OCI-LY7 (cell line): ENCODE results near the gene NAV1. TPM values are rescaled to one million over a fixed set of nuclear protein-coding genes. Genes with fewer than 3 reads are reported as not detected.

Experiments
- BruUV-seq: library from RNA; stranded (reverse); fragments of 400-500 nt; replicated peaks from 2 replicates; lab custom pipeline; 2021; lab: Mats Ljungman, UMichigan
- CTCF ChIA-PET: fragments of 300-600 bp; sonication (Branson Sonifier 250); formaldehyde crosslinking; loops from one replicate; lab custom pipeline; 2022; ENCODE audit warnings: antibody characterized with exemption; ENCODE audit not compliant: unreplicated experiment; lab: Charles Lee
- POLR2A ChIA-PET: fragments of 300-600 bp; sonication (Branson Sonifier 250); formaldehyde crosslinking; loops from one replicate; lab custom pipeline; 2022; ENCODE audit warnings: antibody characterized with exemption; lab: Charles Lee
- DNase-seq: peaks from one replicate; pipeline ENCODE4 v3.0.0-alpha.2; 2015; ENCODE audit warnings: low spot score
- H2AFZ ChIP-seq: fragments of 200-600 bp; sonication (generic), shearing (Covaris generic); 2 replicates; pipeline ENCODE4 v1.6.1; 2014; ENCODE audit warnings: mild to moderate bottlenecking, antibody characterized with exemption, low read length, moderate library complexity
- H3K27ac ChIP-seq: fragments of 200-600 bp; sonication (generic); 2 replicates; pipeline ENCODE4 v1.5.1; 2014; ENCODE audit warnings: mixed run types, low read depth, mild to moderate bottlenecking, moderate library complexity, low read length, inconsistent platforms; ENCODE audit not compliant: poor library complexity, severe bottlenecking
- H3K36me3 ChIP-seq: fragments of 200-600 bp; sonication (generic); 2 replicates; pipeline ENCODE4 v1.6.1; 2014; ENCODE audit warnings: mild to moderate bottlenecking, antibody characterized with exemption, low read length, moderate library complexity, mixed read lengths; ENCODE audit not compliant: insufficient read depth
- H3K4me1 ChIP-seq: fragments of 200-600 bp; sonication (generic); 2 replicates; pipeline ENCODE4 v1.5.1; 2014; ENCODE audit warnings: mild to moderate bottlenecking, low read length; ENCODE audit not compliant: insufficient read depth, poor library complexity, severe bottlenecking
- H3K4me2 ChIP-seq: fragments of 200-600 bp; sonication (generic); 2 replicates; pipeline ENCODE4 v1.6.1; 2014; ENCODE audit warnings: mild to moderate bottlenecking, low read length
- H3K4me3 ChIP-seq: fragments of 200-600 bp; sonication (generic); 2 replicates; pipeline ENCODE4 v1.5.1; 2014; ENCODE audit warnings: mild to moderate bottlenecking, low read depth, low read length; ENCODE audit not compliant: poor library complexity, severe bottlenecking
- H3K79me2 ChIP-seq: fragments of 200-600 bp; sonication (generic); 2 replicates; pipeline ENCODE4 v1.6.1; 2016; ENCODE audit warnings: low read depth, mild to moderate bottlenecking, low read length, moderate library complexity, mixed read lengths; ENCODE audit not compliant: insufficient read depth
- H3K9me2 ChIP-seq: fragments of 200-600 bp; sonication (generic); 2 replicates; pipeline ENCODE4 v1.6.1; 2016; ENCODE audit warnings: mild to moderate bottlenecking, low read length, mixed read lengths; ENCODE audit not compliant: insufficient read depth
- H3K9me3 ChIP-seq: fragments of 200-600 bp; sonication (generic); 2 replicates; pipeline ENCODE4 v1.6.1; 2014; ENCODE audit warnings: mild to moderate bottlenecking, mixed run types, low read length, mixed read lengths
- H4K20me1 ChIP-seq: fragments of 200-600 bp; sonication (generic); 2 replicates; pipeline ENCODE4 v1.6.1; 2014; ENCODE audit warnings: mild to moderate bottlenecking, antibody characterized with exemption, low read length, moderate library complexity, mixed read lengths; ENCODE audit not compliant: insufficient read depth
- EZH2phosphoT487 ChIP-seq: fragments of 200-600 bp; sonication (generic); IDR thresholded peaks from 2 replicates; pipeline ENCODE4 v1.6.1; 2018; ENCODE audit warnings: low read depth, borderline replicate concordance, mild to moderate bottlenecking, mixed run types, antibody characterized with exemption, low read length, moderate library complexity, mixed read lengths
- intact Hi-C: fragments of 100-400 bp; cut with micrococcal nuclease; formaldehyde crosslinking; loops from one replicate; pipeline ENCODE4 v1.10.0; 2022; ENCODE audit not compliant: unreplicated experiment
- total RNA-seq, 2 experiments: library from RNA; depleted of rRNA in 1 of 2; stranded (reverse); fragments of >200 nt in 1 of 2; shearing (Covaris generic) in 1 of 2; gene quantifications; 2 replicates each; pipeline ENCODE4 v1.2.3, GENCODE V29; 2014 to 2022
- TF ChIP-seq, protein P1 (sequence below): fragments of 200-600 bp; sonication (generic); conservative IDR thresholded peaks from 2 replicates; pipeline ENCODE4 v1.5.1; 2014; ENCODE audit warnings: mild to moderate bottlenecking, antibody characterized with exemption, low read length, moderate library complexity, mixed read lengths

Gene NAV1
- total RNA-seq, 2 experiments from 2014 or later, result 4.2 to 20.7 TPM

DNA sequence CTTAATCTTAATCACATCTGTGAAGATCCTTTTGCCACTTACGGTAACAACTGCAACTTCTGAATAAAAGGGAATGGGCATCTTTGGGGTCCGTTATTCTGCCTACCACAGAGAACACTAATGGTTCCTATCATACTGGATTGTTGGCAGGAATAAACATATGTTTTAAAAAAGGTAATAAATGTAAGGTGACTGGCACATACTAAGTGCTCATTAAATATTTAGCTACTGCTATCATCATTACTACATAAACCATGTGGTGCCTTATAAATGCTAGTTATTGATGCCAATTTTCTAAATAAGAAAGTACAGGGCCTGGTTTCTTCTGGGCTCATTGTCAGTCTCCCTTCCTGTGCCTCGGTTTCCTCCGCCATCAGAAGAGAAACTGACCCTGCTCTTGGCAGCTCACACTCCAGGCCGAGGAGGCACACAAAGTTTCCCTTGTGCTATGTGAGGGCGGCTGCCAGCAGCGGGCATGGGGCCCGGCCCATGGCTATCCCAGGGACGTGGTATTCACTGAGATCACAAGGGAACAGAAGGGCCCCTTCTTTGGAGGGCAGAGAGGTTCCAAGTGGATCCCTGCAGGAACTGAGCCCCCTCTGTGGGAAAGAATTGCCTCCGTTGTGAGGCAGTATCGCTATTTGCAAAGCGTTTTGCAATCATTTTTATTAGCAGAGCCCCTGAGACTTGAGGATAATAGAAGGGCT, 26.2 kb downstream of the NAV1 start:
- no peaks in the 10 kb centered on the region for H3K9me2 ChIP-seq
- H3K79me2 ChIP-seq, result no peaks in the 10 kb centered on the region
- POLR2A ChIA-PET, result interaction anchor here (0.7 to 0.9 kb wide), 2 partner anchors 14 to 130 kb away, joined by 3 read pairs; no protein-coding TSS in a partner anchor
- no peak overlapping the region for H2AFZ ChIP-seq
- CTCF ChIA-PET, result no interaction called here
- H3K4me3 ChIP-seq, result no peak overlapping the region
- H3K27ac ChIP-seq, result no peak overlapping the region
- no peak for TF ChIP-seq EZH2phosphoT487
- TF ChIP-seq, protein P1, sequence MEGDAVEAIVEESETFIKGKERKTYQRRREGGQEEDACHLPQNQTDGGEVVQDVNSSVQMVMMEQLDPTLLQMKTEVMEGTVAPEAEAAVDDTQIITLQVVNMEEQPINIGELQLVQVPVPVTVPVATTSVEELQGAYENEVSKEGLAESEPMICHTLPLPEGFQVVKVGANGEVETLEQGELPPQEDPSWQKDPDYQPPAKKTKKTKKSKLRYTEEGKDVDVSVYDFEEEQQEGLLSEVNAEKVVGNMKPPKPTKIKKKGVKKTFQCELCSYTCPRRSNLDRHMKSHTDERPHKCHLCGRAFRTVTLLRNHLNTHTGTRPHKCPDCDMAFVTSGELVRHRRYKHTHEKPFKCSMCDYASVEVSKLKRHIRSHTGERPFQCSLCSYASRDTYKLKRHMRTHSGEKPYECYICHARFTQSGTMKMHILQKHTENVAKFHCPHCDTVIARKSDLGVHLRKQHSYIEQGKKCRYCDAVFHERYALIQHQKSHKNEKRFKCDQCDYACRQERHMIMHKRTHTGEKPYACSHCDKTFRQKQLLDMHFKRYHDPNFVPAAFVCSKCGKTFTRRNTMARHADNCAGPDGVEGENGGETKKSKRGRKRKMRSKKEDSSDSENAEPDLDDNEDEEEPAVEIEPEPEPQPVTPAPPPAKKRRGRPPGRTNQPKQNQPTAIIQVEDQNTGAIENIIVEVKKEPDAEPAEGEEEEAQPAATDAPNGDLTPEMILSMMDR, result no peak
- H4K20me1 ChIP-seq, result no peaks in the 10 kb centered on the region
- no peak overlapping the region for H3K4me2 ChIP-seq
- no TSS peak for BruUV-seq
- intact Hi-C loops, result no loop called here
- H3K9me3 ChIP-seq, result no peaks in the 10 kb centered on the region
- H3K36me3 ChIP-seq, result no peaks in the 10 kb centered on the region
- no peak for DNase-seq
- H3K4me1 ChIP-seq, result no peaks in the 10 kb centered on the region

DNA sequence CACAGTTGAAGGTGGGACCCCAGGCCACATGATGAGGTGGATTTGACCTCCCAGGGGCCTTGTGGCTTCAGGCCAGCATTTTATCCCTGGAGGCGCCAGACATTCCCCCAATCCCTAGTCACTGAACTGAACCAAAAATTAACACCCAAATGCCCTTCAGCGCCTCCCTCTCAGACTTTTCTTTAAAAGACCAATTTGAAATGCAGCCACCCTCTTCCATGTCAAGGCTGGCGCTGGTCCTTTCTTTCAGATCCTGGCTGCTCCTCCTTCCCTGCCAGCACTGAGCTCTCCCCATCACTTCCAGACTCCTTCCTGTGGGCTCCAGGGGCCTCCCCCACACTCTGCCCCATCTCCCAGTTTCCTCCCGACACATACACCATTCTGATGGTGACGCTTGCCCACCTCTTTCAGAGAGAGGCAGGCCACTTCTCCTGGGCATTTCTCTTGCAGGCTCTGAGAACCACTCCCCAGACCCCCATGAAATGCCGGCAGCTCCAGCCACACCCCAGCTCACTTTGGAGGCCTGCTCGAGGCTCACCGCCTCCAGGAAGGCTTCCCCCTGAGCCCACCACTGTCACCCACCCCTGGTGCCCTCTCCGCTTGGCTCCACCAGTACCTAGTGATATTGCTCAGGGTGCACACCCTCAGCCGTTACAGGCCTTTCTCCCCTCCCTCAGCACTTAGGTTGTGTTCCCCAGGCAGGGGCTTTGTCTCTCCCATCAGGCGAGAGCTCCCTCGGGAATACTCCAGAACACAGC, 27.0 kb downstream of the NAV1 start:
- no TSS peak for BruUV-seq
- Histone ChIP-seq H2AFZ (no peak overlapping the region), H3K4me1 (no peaks in the 10 kb centered on the region), H3K36me3 (no peaks in the 10 kb centered on the region), H3K79me2 (no peaks in the 10 kb centered on the region), H3K4me3 (no peak overlapping the region), H3K4me2 (no peak overlapping the region), H3K9me3 (no peaks in the 10 kb centered on the region), H4K20me1 (no peaks in the 10 kb centered on the region), H3K27ac (no peak overlapping the region), H3K9me2 (no peaks in the 10 kb centered on the region)
- ChIA-PET CTCF (no interaction called here), POLR2A (no interaction called here)
- intact Hi-C loops, result no loop called here
- no peak for DNase-seq
- TF ChIP-seq, protein P1, result no peak
- TF ChIP-seq EZH2phosphoT487, result no peak

DNA sequence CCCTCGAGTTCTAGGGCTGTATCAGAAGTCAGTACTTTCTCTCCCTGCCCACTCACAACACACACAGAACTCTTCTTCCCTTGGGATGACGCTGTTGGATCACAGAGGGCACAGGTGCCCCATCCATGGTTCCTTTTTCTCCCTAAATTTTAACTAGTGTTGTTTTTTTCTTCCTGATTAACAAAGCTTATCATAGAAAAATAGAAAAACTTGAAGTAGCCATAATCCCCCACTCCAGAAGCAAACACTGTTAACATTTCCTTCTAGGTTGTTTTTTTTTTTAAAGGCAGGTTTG, 27.5 kb downstream of the NAV1 start:
- CTCF ChIA-PET, result no interaction called here
- H3K9me2 ChIP-seq, result no peaks in the 10 kb centered on the region
- H3K79me2 ChIP-seq, result no peaks in the 10 kb centered on the region
- no TSS peak for BruUV-seq
- no peaks in the 10 kb centered on the region for H3K36me3 ChIP-seq
- no peak for DNase-seq
- no peaks in the 10 kb centered on the region for H4K20me1 ChIP-seq
- intact Hi-C loops, result no loop called here
- POLR2A ChIA-PET, result no interaction called here
- no peak overlapping the region for H3K27ac ChIP-seq
- no peak for TF ChIP-seq EZH2phosphoT487
- TF ChIP-seq, protein P1, result no peak
- no peaks in the 10 kb centered on the region for H3K4me1 ChIP-seq
- no peaks in the 10 kb centered on the region for H3K9me3 ChIP-seq
- H3K4me2 ChIP-seq, result no peak overlapping the region
- no peak overlapping the region for H2AFZ ChIP-seq
- no peak overlapping the region for H3K4me3 ChIP-seq
